Esophagus squamous epithelium (tissue), 4 donors: ENCODE data around the gene P2RX2.

Experiments used
- POLR2A ChIP-seq, 4 donors: fragments of 450-650 bp; IDR thresholded peaks; one replicate each; pipeline ENCODE4 v1.6.1; 2017; ENCODE audit warnings: antibody characterized with exemption in 4 of 4, mild to moderate bottlenecking in 4 of 4, moderate library complexity in 3 of 4
- TF ChIP-seq, protein P1 (sequence below), 6 experiments: fragments of 450-650 bp in 4 of 6; fragments of 200-600 bp in 2 of 6; sonication (generic) in 2 of 6; IDR thresholded peaks; one replicate each; pipeline ENCODE4 v1.5.1; 2016 to 2019; ENCODE audit warnings: antibody characterized with exemption in 6 of 6, mild to moderate bottlenecking in 4 of 6, moderate library complexity in 4 of 6

DNA sequence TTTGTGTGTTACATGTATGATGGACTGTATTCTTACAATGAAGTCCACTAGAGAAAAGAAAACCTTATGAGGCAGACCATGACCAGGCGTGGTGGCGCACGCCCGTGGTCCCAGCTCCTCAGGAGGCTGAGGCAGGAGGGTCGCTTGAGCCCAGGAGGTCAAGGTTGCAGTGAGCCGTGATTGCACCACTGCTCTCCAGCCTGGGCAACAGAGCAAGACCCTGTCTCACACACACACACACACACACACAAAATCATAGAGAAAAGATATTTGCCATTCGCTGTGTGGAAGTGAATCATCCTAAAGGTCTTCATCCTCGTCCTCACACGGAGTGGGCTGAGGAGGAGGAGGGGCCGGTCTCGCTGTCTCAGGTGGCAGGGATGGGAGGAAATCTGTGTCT is 40.5 kb upstream of the P2RX2 start:
- TF ChIP-seq POLR2A (IDR thresholded peaks at IDR 0.05): no peak
- TF ChIP-seq, protein P1, sequence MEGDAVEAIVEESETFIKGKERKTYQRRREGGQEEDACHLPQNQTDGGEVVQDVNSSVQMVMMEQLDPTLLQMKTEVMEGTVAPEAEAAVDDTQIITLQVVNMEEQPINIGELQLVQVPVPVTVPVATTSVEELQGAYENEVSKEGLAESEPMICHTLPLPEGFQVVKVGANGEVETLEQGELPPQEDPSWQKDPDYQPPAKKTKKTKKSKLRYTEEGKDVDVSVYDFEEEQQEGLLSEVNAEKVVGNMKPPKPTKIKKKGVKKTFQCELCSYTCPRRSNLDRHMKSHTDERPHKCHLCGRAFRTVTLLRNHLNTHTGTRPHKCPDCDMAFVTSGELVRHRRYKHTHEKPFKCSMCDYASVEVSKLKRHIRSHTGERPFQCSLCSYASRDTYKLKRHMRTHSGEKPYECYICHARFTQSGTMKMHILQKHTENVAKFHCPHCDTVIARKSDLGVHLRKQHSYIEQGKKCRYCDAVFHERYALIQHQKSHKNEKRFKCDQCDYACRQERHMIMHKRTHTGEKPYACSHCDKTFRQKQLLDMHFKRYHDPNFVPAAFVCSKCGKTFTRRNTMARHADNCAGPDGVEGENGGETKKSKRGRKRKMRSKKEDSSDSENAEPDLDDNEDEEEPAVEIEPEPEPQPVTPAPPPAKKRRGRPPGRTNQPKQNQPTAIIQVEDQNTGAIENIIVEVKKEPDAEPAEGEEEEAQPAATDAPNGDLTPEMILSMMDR (IDR thresholded peaks at IDR 0.05): no peak
